ENCODE results near the gene TTC6.

- TF ChIP-seq CTCF (IDR thresholded peaks at IDR 0.05) (no peak), POLR2A (IDR thresholded peaks at IDR 0.05) (no peak)
These were observed 6.3 kb upstream of the TTC6 start for GRCh38 chr14:37588956-37589714.

Measured in testis (tissue), 2 donors.